Activated naive CD4-positive, alpha-beta T cell treated with anti-CD3 and anti-CD28 coated beads, Interleukin-2, amount 50 U/mL, for 24 hours (primary cell): ENCODE data around the gene HELZ.
"Not testable (repeated sequence)": the region's sequence is repeated elsewhere in the genome, so short reads cannot be mapped to it uniquely, and the experiment has no call there.

Source experiments
- H3K27ac Mint-ChIP-seq: one replicate; pipeline ENCODE4 v1.8.0; 2021; ENCODE audit warnings: mild to moderate bottlenecking, mixed read lengths
- H3K27me3 Mint-ChIP-seq: one replicate; pipeline ENCODE4 v1.8.0; 2021; ENCODE audit warnings: mixed read lengths
- H3K36me3 Mint-ChIP-seq: one replicate; pipeline ENCODE4 v1.8.0; 2021; ENCODE audit warnings: mixed read lengths
- H3K4me1 Mint-ChIP-seq: one replicate; pipeline ENCODE4 v1.8.0; 2021; ENCODE audit warnings: mixed read lengths
- H3K4me3 Mint-ChIP-seq: one replicate; pipeline ENCODE4 v1.8.0; 2021; ENCODE audit warnings: mild to moderate bottlenecking, mixed read lengths
- H3K9me3 Mint-ChIP-seq: one replicate; pipeline ENCODE4 v1.8.0; 2021; ENCODE audit warnings: mixed read lengths

The HELZ gene

GRCh38 chr17:67273900-67274299 lies 28.9 kb upstream of the HELZ start:
- Mint-ChIP-seq H3K27me3 (no peaks in the 10 kb centered on the region), H3K36me3 (no peaks in the 10 kb centered on the region), H3K27ac (no peak overlapping the region), H3K4me1 (no peaks in the 10 kb centered on the region), H3K9me3 (no peaks in the 10 kb centered on the region), H3K4me3 (no peak overlapping the region)

GRCh38 chr17:67272312-67273047 lies 27.5 kb upstream of the HELZ start:
- Mint-ChIP-seq H3K36me3 (no peaks in the 10 kb centered on the region), H3K27ac (no peak overlapping the region), H3K4me1 (no peaks in the 10 kb centered on the region), H3K4me3 (no peak overlapping the region), H3K27me3 (no peaks in the 10 kb centered on the region), H3K9me3 (no peaks in the 10 kb centered on the region)

GRCh38 chr17:67271187-67271586 lies 26.2 kb upstream of the HELZ start:
- H3K27me3 Mint-ChIP-seq, H3K27ac Mint-ChIP-seq, H3K4me3 Mint-ChIP-seq, H3K4me1 Mint-ChIP-seq, H3K9me3 Mint-ChIP-seq, H3K36me3 Mint-ChIP-seq: not testable (repeated sequence)

GRCh38 chr17:67270416-67270815 lies 25.4 kb upstream of the HELZ start:
- Mint-ChIP-seq H3K4me1 (no peaks in the 10 kb centered on the region), H3K36me3 (no peaks in the 10 kb centered on the region), H3K4me3 (no peak overlapping the region), H3K27ac (no peak overlapping the region), H3K9me3 (no peaks in the 10 kb centered on the region), H3K27me3 (no peaks in the 10 kb centered on the region)

- H3K9me3 Mint-ChIP-seq: no peaks in the 10 kb centered on the region
- H3K27ac Mint-ChIP-seq: no peak overlapping the region
- no peak overlapping the region for H3K4me3 Mint-ChIP-seq
- H3K27me3 Mint-ChIP-seq: no peaks in the 10 kb centered on the region
- no peaks in the 10 kb centered on the region for H3K36me3 Mint-ChIP-seq
- no peaks in the 10 kb centered on the region for H3K4me1 Mint-ChIP-seq
Measured at GRCh38 chr17:67266496-67266895, 21.5 kb upstream of the HELZ start.

- no peaks in the 10 kb centered on the region for H3K4me1 Mint-ChIP-seq
Measured at GRCh38 chr17:67265436-67266019, 20.5 kb upstream of the HELZ start.

GRCh38 chr17:67262435-67263117 lies 17.6 kb upstream of the HELZ start:
- peak overlapping the region; percentile 8 for H3K27ac Mint-ChIP-seq
- no peaks in the 10 kb centered on the region for H3K36me3 Mint-ChIP-seq
- no peak overlapping the region for H3K4me3 Mint-ChIP-seq
- H3K9me3 Mint-ChIP-seq: no peaks in the 10 kb centered on the region
- H3K27me3 Mint-ChIP-seq: no peaks in the 10 kb centered on the region
- H3K4me1 Mint-ChIP-seq: peaks cover 15% of the 10 kb centered on the region

More at GRCh38 chr17:67265436-67266019, 20.5 kb upstream of the HELZ start:
- H3K27ac Mint-ChIP-seq: no peak overlapping the region
- no peak overlapping the region for H3K4me3 Mint-ChIP-seq
- no peaks in the 10 kb centered on the region for H3K36me3 Mint-ChIP-seq
- no peaks in the 10 kb centered on the region for H3K9me3 Mint-ChIP-seq
- no peaks in the 10 kb centered on the region for H3K27me3 Mint-ChIP-seq

GRCh38 chr17:67260170-67260987 lies 15.4 kb upstream of the HELZ start:
- Mint-ChIP-seq H3K9me3 (no peaks in the 10 kb centered on the region), H3K4me1 (peaks cover 17% of the 10 kb centered on the region), H3K27me3 (no peaks in the 10 kb centered on the region), H3K27ac (no peak overlapping the region), H3K36me3 (no peaks in the 10 kb centered on the region), H3K4me3 (no peak overlapping the region)

GRCh38 chr17:67258821-67259468 lies 13.9 kb upstream of the HELZ start:
- H3K27me3 Mint-ChIP-seq: no peaks in the 10 kb centered on the region
- H3K4me3 Mint-ChIP-seq: peak overlapping the region; percentile 64
- no peaks in the 10 kb centered on the region for H3K36me3 Mint-ChIP-seq
- peaks cover 17% of the 10 kb centered on the region for H3K4me1 Mint-ChIP-seq
- H3K9me3 Mint-ChIP-seq: no peaks in the 10 kb centered on the region
- peak overlapping the region; percentile 74 for H3K27ac Mint-ChIP-seq

GRCh38 chr17:67256075-67256732 lies 11.2 kb upstream of the HELZ start:
- H3K36me3 Mint-ChIP-seq: no peaks in the 10 kb centered on the region
- H3K27ac Mint-ChIP-seq: no peak overlapping the region
- H3K4me3 Mint-ChIP-seq: no peak overlapping the region
- no peaks in the 10 kb centered on the region for H3K27me3 Mint-ChIP-seq
- H3K9me3 Mint-ChIP-seq: no peaks in the 10 kb centered on the region
- H3K4me1 Mint-ChIP-seq: peaks cover 17% of the 10 kb centered on the region

GRCh38 chr17:67253384-67253783 lies 8.4 kb upstream of the HELZ start:
- Mint-ChIP-seq H3K27ac (no peak overlapping the region), H3K36me3 (no peaks in the 10 kb centered on the region), H3K4me3 (no peak overlapping the region), H3K9me3 (no peaks in the 10 kb centered on the region), H3K27me3 (no peaks in the 10 kb centered on the region), H3K4me1 (peaks cover 11% of the 10 kb centered on the region)

- not testable (repeated sequence) for H3K36me3 Mint-ChIP-seq, H3K27me3 Mint-ChIP-seq, H3K27ac Mint-ChIP-seq, H3K4me3 Mint-ChIP-seq, H3K9me3 Mint-ChIP-seq
- H3K4me1 Mint-ChIP-seq: peaks cover 10% of the 10 kb centered on the region
Measured at GRCh38 chr17:67251586-67251985, 6.6 kb upstream of the HELZ start.

- Mint-ChIP-seq H3K36me3 (no peaks in the 10 kb centered on the region), H3K4me3 (no peak overlapping the region), H3K9me3 (no peaks in the 10 kb centered on the region), H3K27ac (no peak overlapping the region), H3K4me1 (peaks cover 24% of the 10 kb centered on the region), H3K27me3 (no peaks in the 10 kb centered on the region)
Measured at GRCh38 chr17:67248291-67248690, 3.3 kb upstream of the HELZ start.

- H3K4me1 Mint-ChIP-seq: peaks cover 32% of the 10 kb centered on the region
- H3K27me3 Mint-ChIP-seq: no peaks in the 10 kb centered on the region
- H3K27ac Mint-ChIP-seq: peak overlapping the region; percentile 17
- peak overlapping the region; percentile 81 for H3K4me3 Mint-ChIP-seq
- peaks cover 1% of the 10 kb centered on the region for H3K36me3 Mint-ChIP-seq
- H3K9me3 Mint-ChIP-seq: no peaks in the 10 kb centered on the region
Measured at GRCh38 chr17:67247416-67247900, 2.5 kb upstream of the HELZ start.
